Measurements from ENCODE around the gene TRAF3IP3.

Gene TRAF3IP3

DNA sequence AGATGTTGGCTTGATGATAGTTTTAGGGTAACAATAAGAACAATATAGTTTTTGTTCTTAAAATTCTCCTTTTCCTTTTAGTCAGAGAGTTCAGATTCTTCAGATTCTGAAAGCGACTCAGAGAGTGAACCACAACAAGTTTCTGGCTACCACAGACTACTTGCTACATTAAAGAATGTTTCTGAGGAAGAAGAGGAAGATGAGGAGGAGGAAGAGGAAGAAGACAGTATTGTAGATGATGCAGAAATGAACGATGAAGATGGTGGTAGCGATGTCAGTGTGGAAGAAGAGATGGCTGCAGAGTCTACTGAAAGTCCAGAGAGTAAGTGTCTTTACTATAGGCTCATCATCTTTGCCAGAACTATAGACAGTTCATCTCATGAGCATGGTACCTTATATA, 74.9 kb downstream of the TRAF3IP3 start:
- no peak for DNase-seq

- DNase-seq, result no peak
Observed at GRCh38 chr1:209831615-209832014, 75.8 kb downstream of the TRAF3IP3 start.

Measured in stimulated activated CD4-positive, alpha-beta T cell treated with anti-CD3 and anti-CD28 coated beads, Interleukin-4, amount 100 ng/mL, for 24 hours (primary cell).